Ramos (cell line): ENCODE results near the gene AKR1C2.

ENCODE experiments used
- in situ Hi-C: fragments of 300-500 bp; cut with MboI; formaldehyde crosslinking; loops from one replicate; pipeline ENCODE4 v1.14.3; 2022; ENCODE audit warnings: low sequenced_read_pairs; ENCODE audit not compliant: unreplicated experiment

The AKR1C2 gene

DNA sequence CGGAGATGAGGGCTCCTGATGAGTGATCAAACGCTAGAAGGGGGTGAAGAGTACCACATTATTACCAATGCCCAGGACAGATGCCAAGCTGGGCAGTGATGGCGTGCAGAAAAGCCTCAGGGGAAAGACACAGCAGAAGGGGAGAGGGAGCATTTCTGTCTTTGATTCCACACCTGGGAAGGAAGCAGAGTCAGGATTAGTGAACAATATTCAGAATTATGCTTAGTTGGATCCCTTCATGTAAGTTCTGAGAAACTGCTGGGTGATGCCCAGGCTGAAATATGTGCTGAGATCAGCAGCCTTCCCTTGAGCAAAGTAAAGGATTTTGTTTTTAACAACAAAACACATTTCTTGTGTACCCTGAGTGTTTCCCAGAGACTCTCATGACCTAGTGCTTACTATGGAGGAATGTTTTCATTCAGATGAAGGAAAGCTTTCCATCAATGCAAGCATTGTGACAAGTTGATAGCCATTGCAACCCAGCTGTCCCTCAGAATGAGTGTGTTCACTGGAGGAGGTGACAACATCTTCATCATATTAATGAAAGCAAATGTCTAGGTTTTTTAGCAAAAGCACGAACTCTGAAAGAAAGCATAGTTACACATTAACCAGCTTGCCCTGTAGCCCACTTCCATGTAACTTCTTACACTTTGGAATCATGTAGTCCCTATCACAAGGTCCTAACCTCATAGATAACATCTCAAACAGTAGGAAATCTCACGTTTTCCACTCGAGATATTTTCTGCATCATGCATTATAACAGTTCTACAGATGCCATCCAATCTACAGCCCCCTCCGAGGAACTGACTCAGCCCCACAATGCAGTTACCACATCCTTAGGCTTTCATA is 64.2 kb downstream of the AKR1C2 start:
- in situ Hi-C loops = no loop called here
